GM18508 (cell line): ENCODE data around the gene MSMO1.

Experiments
- ATAC-seq: cut with Tn5 transposase; IDR thresholded peaks from one replicate; pipeline ENCODE4 v1.9.1; 2021; ENCODE audit warnings: moderate number of reproducible peaks; ENCODE audit not compliant: insufficient read depth, unreplicated experiment

Gene MSMO1

GRCh38 chr4:165359506-165359905 is 32.0 kb downstream of the MSMO1 start:
- no peak for ATAC-seq

- ATAC-seq: no peak
Measured at GRCh38 chr4:165360041-165360695, 32.7 kb downstream of the MSMO1 start.

- ATAC-seq: no peak
Measured at GRCh38 chr4:165360985-165361670, 33.7 kb downstream of the MSMO1 start.

GRCh38 chr4:165361810-165362209 is 34.3 kb downstream of the MSMO1 start:
- no peak for ATAC-seq

DNA sequence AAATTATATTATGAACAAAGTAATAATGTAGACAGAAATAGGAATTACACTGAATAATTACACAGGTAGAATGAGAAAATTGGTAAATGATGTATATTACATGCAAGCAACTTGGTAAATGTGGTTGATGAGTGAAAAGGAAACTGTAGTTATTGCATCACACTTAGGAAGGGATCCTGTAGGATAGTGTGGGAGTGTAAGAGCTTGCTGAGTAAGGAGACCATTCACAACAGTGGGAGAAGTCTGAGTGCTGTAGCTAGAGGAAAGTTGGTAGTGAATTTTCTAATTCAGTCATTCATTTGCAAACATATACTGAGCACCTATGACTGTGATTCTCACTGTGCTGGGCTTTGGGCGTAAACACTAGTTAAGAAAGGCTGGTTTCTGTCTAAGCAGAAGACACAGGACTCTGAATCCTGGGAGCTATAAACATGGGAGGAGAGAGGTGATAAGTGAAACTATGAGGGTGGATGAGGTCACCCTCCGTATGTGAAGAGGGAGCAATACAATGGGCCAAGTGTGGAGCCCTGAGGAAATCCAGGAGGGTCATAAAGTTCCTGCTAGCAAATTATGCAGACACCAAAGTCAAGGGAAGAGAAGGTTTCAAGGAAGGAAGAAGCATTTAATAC is 37.1 kb downstream of the MSMO1 start:
- ATAC-seq: no peak

DNA sequence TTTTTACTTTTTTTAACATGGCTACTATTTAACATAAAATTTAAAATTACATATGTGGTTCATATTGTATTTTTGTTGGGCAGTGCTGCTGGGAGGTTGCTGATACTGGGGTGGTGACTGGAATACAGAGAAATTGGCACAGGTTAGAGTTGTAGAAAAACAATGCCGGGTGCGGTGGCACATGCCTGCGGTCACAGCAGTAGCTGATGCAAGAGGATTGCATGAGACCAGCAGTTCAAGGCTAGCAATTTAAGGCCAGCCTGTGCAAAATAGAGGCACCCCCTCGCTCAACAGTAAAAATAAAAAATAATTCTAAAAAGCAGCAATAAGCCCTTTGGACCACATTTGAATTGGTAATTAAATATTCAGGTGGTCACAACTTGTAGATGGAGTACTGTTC is 39.6 kb downstream of the MSMO1 start:
- ATAC-seq: no peak

- no peak for ATAC-seq
Measured at GRCh38 chr4:165368114-165368513, 40.6 kb downstream of the MSMO1 start.

GRCh38 chr4:165368567-165368966 is 41.1 kb downstream of the MSMO1 start:
- no peak for ATAC-seq

- no peak for ATAC-seq
Measured at GRCh38 chr4:165369522-165369921, 42.1 kb downstream of the MSMO1 start.

DNA sequence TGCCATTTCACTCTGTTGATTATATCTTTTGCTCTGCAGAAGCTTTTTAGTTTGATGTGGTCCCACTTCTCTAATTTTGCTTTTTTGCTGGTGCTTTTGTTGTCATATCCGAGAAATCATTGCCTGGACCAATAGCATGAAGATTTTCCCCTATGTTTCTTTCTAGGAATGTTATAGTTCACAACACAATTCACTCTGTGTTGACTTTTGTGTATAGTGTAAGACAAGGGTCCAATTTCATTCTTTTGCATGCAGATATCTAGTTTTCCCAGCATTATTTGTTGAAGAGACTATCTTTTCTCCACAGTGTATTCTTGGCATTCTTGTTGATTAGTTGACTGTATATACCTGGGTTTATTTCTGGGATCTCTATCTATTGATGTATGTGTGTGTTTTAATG is 43.1 kb downstream of the MSMO1 start:
- ATAC-seq: no peak

DNA sequence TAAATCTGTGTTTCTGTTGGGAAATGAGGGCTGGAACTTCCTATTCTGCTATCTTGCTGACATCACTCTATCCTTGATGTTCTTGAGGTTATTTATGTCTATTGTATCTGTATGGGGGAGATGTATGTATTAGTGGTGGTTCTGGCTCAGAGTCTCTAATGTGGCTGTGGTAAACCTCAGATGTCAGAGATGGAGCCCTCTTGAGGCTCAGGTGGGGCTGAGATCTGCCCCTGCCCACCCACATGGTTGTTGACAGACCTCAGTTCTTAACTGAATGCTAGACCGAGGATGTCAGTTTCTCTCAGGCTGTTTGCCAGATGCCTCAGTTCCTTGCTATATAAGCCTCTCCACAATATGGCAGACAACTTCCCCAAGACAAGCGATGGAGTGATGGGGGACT is 48.0 kb downstream of the MSMO1 start:
- no peak for ATAC-seq

- no peak for ATAC-seq
Measured at GRCh38 chr4:165378398-165378744, 50.9 kb downstream of the MSMO1 start.

DNA sequence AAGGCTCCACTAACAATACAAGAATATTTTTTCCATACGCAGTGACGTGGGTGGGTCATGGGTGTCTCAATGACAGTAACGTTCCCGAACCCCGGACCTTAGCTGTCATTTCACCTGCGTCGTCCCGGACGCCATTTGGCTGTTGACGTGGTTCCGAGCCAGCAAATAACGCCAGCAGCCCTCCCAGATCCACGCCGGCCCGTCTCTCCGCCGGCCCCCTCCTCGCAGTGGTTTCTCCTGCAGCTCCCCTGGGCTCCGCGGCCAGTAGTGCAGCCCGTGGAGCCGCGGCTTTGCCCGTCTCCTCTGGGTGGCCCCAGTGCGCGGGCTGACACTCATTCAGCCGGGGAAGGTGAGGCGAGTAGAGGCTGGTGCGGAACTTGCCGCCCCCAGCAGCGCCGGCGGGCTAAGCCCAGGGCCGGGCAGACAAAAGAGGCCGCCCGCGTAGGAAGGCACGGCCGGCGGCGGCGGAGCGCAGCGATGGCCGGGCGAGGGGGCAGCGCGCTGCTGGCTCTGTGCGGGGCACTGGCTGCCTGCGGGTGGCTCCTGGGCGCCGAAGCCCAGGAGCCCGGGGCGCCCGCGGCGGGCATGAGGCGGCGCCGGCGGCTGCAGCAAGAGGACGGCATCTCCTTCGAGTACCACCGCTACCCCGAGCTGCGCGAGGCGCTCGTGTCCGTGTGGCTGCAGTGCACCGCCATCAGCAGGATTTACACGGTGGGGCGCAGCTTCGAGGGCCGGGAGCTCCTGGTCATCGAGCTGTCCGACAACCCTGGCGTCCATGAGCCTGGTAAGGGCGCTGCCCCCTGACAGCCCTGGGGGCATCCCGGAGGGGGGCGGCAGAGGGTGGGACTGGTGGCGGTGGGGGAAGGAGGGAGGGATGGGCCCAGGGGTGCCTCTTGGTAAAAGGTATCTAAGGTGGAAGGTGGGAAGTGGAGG is 51.5 kb downstream of the MSMO1 start, which contains the start of gene CPE:
Gene CPE (plus strand): TSS at position 264 of the 933 bp plus-strand sequence. CDS start 214 bp downstream, at position 478.
- peak; percentile 84 for ATAC-seq

- ATAC-seq: no peak
Measured at GRCh38 chr4:165379678-165380064, 52.2 kb downstream of the MSMO1 start.

DNA sequence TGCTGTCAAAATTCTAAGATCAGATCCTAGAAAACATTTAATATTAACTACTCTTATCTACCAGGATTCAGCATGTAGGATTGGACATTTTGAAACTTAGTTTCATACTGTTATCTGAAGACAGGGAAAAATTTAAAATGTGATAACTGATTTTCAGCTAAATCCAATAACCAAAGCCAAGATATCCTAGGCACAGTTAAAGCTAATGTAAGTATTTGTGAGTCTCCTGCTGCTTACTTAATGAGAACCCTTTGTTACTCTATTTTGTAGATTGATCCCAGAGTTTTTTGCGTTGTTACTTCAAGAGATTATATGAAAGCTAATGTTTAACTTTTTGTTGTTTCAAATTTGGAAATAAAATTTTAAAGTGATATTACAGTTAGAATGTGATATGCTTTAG is 53.3 kb downstream of the MSMO1 start:
- ATAC-seq: no peak

DNA sequence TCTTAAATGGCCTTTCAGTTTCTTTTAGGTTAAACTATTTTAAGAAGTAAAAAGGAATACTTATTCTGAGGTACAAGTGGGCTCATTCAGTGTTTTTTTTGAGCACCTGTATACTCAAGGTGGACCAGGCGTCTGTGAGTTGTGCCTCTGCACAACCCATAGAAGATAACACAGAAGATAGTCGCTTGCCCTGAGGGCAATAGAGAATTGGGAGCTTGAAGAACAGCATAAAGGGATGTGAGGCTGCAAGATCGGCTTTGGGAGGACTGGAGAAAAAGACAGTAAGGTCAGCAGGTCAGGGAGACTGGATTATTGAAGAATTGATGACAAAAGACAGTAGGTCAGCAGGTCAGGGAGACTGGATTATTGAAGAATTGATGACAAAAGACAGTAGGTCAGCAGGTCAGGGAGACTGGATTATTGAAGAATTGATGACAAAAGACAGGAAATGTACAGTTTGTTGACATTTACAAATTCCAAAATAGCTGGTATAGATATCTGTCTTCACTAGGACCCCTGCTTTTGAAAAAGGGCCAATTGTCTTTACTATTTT is 54.4 kb downstream of the MSMO1 start:
- ATAC-seq: no peak

GRCh38 chr4:165382640-165383039 is 55.2 kb downstream of the MSMO1 start:
- ATAC-seq: no peak

GRCh38 chr4:165383591-165384073 is 56.2 kb downstream of the MSMO1 start:
- no peak for ATAC-seq

DNA sequence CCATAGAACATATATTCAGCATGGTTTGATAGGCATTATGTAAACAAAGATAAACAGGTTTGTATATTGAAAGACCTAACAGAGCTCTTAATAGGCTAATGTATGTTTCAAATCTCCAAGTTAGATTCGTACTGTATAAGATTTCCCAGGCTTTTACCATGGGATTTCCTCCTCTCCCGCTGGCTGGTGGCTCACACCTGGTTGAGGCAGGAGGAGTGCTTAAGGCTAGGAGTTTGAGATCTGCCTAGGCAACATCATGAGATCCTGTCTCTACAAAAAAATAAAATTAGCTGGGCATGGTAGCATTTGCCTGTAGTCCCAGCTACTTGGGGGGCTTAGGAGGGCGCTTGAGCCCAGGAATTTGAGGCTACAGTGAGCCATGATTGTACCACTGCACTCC is 56.7 kb downstream of the MSMO1 start:
- ATAC-seq: no peak

GRCh38 chr4:165384598-165384997 is 57.1 kb downstream of the MSMO1 start:
- ATAC-seq: no peak
